HEK293 (cell line): ENCODE results near the gene RSU1.
A peak's percentile ranks its signal among the peaks of the same experiment; 100 is the strongest.

ENCODE experiments used
- CTCF ChIA-PET: fragments of 350-600 bp; formaldehyde crosslinking; extraction: SDS; loops from one replicate; lab custom pipeline; 2021; ENCODE audit warnings: antibody characterized with exemption; lab: Yijun Ruan, JAX
- POLR2A ChIA-PET: fragments of 300-600 bp; formaldehyde crosslinking; extraction: SDS; loops from one replicate; lab custom pipeline; 2020; ENCODE audit warnings: antibody characterized with exemption, inconsistent platforms; lab: Yijun Ruan, JAX
- H3K27ac ChIP-seq: fragments of 200-500 bp; sonication (Bioruptor generic); 2 replicates; pipeline ENCODE4 v1.5.1; 2014; ENCODE audit warnings: low read depth, low read length, control low read depth, inconsistent platforms; ENCODE audit errors: extremely low read depth
- H3K36me3 ChIP-seq, 2 experiments: fragments of 200-500 bp in 1 of 2; sonication (Bioruptor generic) in 1 of 2; 1 replicate in 1 of 2; 2 replicates in 1 of 2; pipeline ENCODE4 v1.5.1; 2014 to 2017; ENCODE audit warnings: inconsistent platforms in 2 of 2, low read length in 2 of 2; ENCODE audit not compliant: control insufficient read depth in 2 of 2, insufficient read depth in 1 of 2
- H3K4me1 ChIP-seq: fragments of 200-500 bp; sonication (Bioruptor generic); 2 replicates; pipeline ENCODE4 v1.5.1; 2014; ENCODE audit warnings: mild to moderate bottlenecking, low read length, inconsistent platforms; ENCODE audit not compliant: control insufficient read depth, insufficient read depth
- H3K4me3 ChIP-seq: 2 replicates; pipeline ENCODE4 v1.5.1; 2011; ENCODE audit warnings: low read depth, mild to moderate bottlenecking, control low read depth, low read length, moderate library complexity
- H3K9me3 ChIP-seq: fragments of 200-500 bp; sonication (Bioruptor generic); 2 replicates; pipeline ENCODE4 v1.5.1; 2014; ENCODE audit warnings: low read depth, low read length, inconsistent platforms; ENCODE audit not compliant: control insufficient read depth, insufficient read depth
- BCL11A ChIP-seq: fragments of 450-650 bp; formaldehyde crosslinking; IDR thresholded peaks from 2 replicates; pipeline ENCODE4 v1.5.1; 2016; ENCODE audit warnings: low read depth, missing biosample characterization, missing genetic modification characterization
- EGR2 ChIP-seq: fragments of 450-650 bp; formaldehyde crosslinking; IDR thresholded peaks from 2 replicates; pipeline ENCODE4 v1.5.1; 2016; ENCODE audit warnings: low read depth, missing biosample characterization, missing genetic modification characterization
- GFI1B ChIP-seq: fragments of 450-650 bp; formaldehyde crosslinking; IDR thresholded peaks from 2 replicates; pipeline ENCODE4 v1.5.1; 2016; ENCODE audit warnings: missing biosample characterization, missing genetic modification characterization
- HOXD13 ChIP-seq: sonication (generic); formaldehyde crosslinking; IDR thresholded peaks from 2 replicates; pipeline ENCODE4 v1.8.0; 2022; ENCODE audit warnings: missing genetic modification reagents, borderline replicate concordance
- KLF8 ChIP-seq: fragments of 450-650 bp; formaldehyde crosslinking; IDR thresholded peaks from 2 replicates; pipeline ENCODE4 v1.5.1; 2016; ENCODE audit warnings: missing biosample characterization, missing genetic modification characterization
- SP2 ChIP-seq: fragments of 450-650 bp; formaldehyde crosslinking; IDR thresholded peaks from 2 replicates; pipeline ENCODE4 v1.5.1; 2016; ENCODE audit warnings: missing biosample characterization, missing genetic modification characterization
- ZBTB11 ChIP-seq: fragments of 450-650 bp; formaldehyde crosslinking; conservative IDR thresholded peaks from 2 replicates; pipeline ENCODE4 v1.5.1; 2016; ENCODE audit warnings: low read depth, missing biosample characterization, missing genetic modification characterization
- ZFHX2 ChIP-seq: fragments of 450-650 bp; formaldehyde crosslinking; conservative IDR thresholded peaks from 2 replicates; pipeline ENCODE4 v1.5.1; 2016; ENCODE audit warnings: missing biosample characterization, missing genetic modification characterization
- ZNF121 ChIP-seq: fragments of 450-650 bp; formaldehyde crosslinking; IDR thresholded peaks from 2 replicates; pipeline ENCODE4 v1.5.1; 2016; ENCODE audit warnings: missing biosample characterization, missing genetic modification characterization
- ZNF138 ChIP-seq: fragments of 450-650 bp; formaldehyde crosslinking; IDR thresholded peaks from 2 replicates; pipeline ENCODE4 v1.5.1; 2016; ENCODE audit warnings: missing biosample characterization, missing genetic modification characterization, borderline replicate concordance
- ZNF175 ChIP-seq: fragments of 450-650 bp; formaldehyde crosslinking; IDR thresholded peaks from 2 replicates; pipeline ENCODE4 v1.5.1; 2016; ENCODE audit warnings: missing biosample characterization, missing genetic modification characterization
- ZNF302 ChIP-seq: fragments of 450-650 bp; formaldehyde crosslinking; IDR thresholded peaks from 2 replicates; pipeline ENCODE4 v1.5.1; 2016; ENCODE audit warnings: missing biosample characterization, missing genetic modification characterization, low read depth
- ZNF311 ChIP-seq: fragments of 450-650 bp; formaldehyde crosslinking; IDR thresholded peaks from 2 replicates; pipeline ENCODE4 v1.5.1; 2017; ENCODE audit warnings: missing biosample characterization, missing genetic modification characterization, borderline replicate concordance
- ZNF354C ChIP-seq: fragments of 450-650 bp; formaldehyde crosslinking; IDR thresholded peaks from 2 replicates; pipeline ENCODE4 v1.5.1; 2016; ENCODE audit warnings: missing biosample characterization, missing genetic modification characterization, low read depth, borderline replicate concordance
- ZNF433 ChIP-seq: fragments of 450-650 bp; formaldehyde crosslinking; IDR thresholded peaks from 2 replicates; pipeline ENCODE4 v1.5.1; 2016; ENCODE audit warnings: missing biosample characterization, missing genetic modification characterization, low read depth
- ZNF473 ChIP-seq: fragments of 450-650 bp; formaldehyde crosslinking; IDR thresholded peaks from 2 replicates; pipeline ENCODE4 v1.5.1; 2017; ENCODE audit warnings: missing biosample characterization, missing genetic modification characterization
- ZNF510 ChIP-seq: fragments of 450-650 bp; formaldehyde crosslinking; IDR thresholded peaks from 2 replicates; pipeline ENCODE4 v1.5.1; 2018; ENCODE audit warnings: mild to moderate bottlenecking, missing genetic modification characterization, missing biosample characterization; ENCODE audit not compliant: insufficient replicate concordance
- ZNF555 ChIP-seq: fragments of 450-650 bp; formaldehyde crosslinking; conservative IDR thresholded peaks from 2 replicates; pipeline ENCODE4 v1.5.1; 2017; ENCODE audit warnings: missing biosample characterization, mild to moderate bottlenecking, missing genetic modification characterization, inconsistent platforms
- ZNF654 ChIP-seq: fragments of 450-650 bp; formaldehyde crosslinking; IDR thresholded peaks from 2 replicates; pipeline ENCODE4 v1.5.1; 2016; ENCODE audit warnings: low read depth, missing biosample characterization, missing genetic modification characterization
- ZNF692 ChIP-seq: fragments of 450-650 bp; formaldehyde crosslinking; IDR thresholded peaks from 2 replicates; pipeline ENCODE4 v1.5.1; 2016; ENCODE audit warnings: missing biosample characterization, missing genetic modification characterization
- ZNF776 ChIP-seq: fragments of 450-650 bp; formaldehyde crosslinking; IDR thresholded peaks from 2 replicates; pipeline ENCODE4 v1.5.0; 2017; ENCODE audit warnings: missing biosample characterization, missing genetic modification characterization, borderline replicate concordance
- ZNF830 ChIP-seq: fragments of 450-650 bp; IDR thresholded peaks from 2 replicates; pipeline ENCODE4 v1.5.0; 2018; ENCODE audit warnings: missing biosample characterization, missing genetic modification characterization, low read depth, mild to moderate bottlenecking, moderate library complexity
- ZSCAN18 ChIP-seq: fragments of 450-650 bp; formaldehyde crosslinking; IDR thresholded peaks from 2 replicates; pipeline ENCODE4 v1.5.1; 2016; ENCODE audit warnings: missing biosample characterization, missing genetic modification characterization

The RSU1 gene

GRCh38 chr10:16847644-16848043 lies 30.4 kb upstream of the RSU1 start (continued):
- TF ChIP-seq ZNF692 (tag by site-specific recombination) (no peak), ZNF175 (tag by site-specific recombination) (no peak), SP2 (tag by site-specific recombination) (no peak)
- TF ChIP-seq, all 188 proteins: peak for 0

- CTCF ChIA-PET = interaction anchor here (0.8 to 1.4 kb wide), 6 partner anchors 17 to 413 kb away, joined by 3 to 4 read pairs (median 3); no protein-coding TSS in a partner anchor
- Histone ChIP-seq H3K27ac (no peak overlapping the region), H3K9me3 (no peaks in the 10 kb centered on the region), H3K4me1 (no peaks in the 10 kb centered on the region), H3K4me3 (no peak overlapping the region), H3K36me3 (no peaks in the 10 kb centered on the region)
- POLR2A ChIA-PET = no interaction called here
- TF ChIP-seq GFI1B = no peak
- TF ChIP-seq ZNF138 = no peak
- TF ChIP-seq ZNF433 (tag by site-specific recombination) = no peak
- TF ChIP-seq KLF8 (tag by site-specific recombination) = no peak
- no peak for TF ChIP-seq ZNF830
- no peak for TF ChIP-seq ZNF555 (tag by site-specific recombination)
- no peak for TF ChIP-seq ZNF776
- TF ChIP-seq ZSCAN18 (tag by site-specific recombination) = no peak
- TF ChIP-seq BCL11A (tag by site-specific recombination) = no peak
- TF ChIP-seq ZNF354C (tag by site-specific recombination) = no peak
- TF ChIP-seq HOXD13 (CRISPR knock-in tag) = no peak
- no peak for TF ChIP-seq ZNF311
- no peak for TF ChIP-seq ZNF302 (tag by site-specific recombination)
- no peak for TF ChIP-seq ZNF510 (tag by site-specific recombination)
- no peak for TF ChIP-seq ZNF473 (tag by site-specific recombination)
These were observed 28.0 kb upstream of the RSU1 start for GRCh38 chr10:16845248-16845647.

- Histone ChIP-seq H3K27ac (no peak overlapping the region), H3K36me3 (no peaks in the 10 kb centered on the region), H3K9me3 (no peaks in the 10 kb centered on the region), H3K4me1 (no peaks in the 10 kb centered on the region), H3K4me3 (no peak overlapping the region)
- TF ChIP-seq EGR2 (no peak), ZBTB11 (tag by site-specific recombination) (no peak), ZNF121 (0 out of 2 replicates have a peak, but pooled peaks have one; percentile 32), ZNF654 (tag by site-specific recombination) (peak; percentile 58), ZFHX2 (tag by site-specific recombination) (no peak)
- POLR2A ChIA-PET = no interaction called here
- CTCF ChIA-PET = interaction anchor here (0.6 to 2.1 kb wide), 19 partner anchors 10 to 689 kb away, joined by 3 to 18 read pairs (median 4); no protein-coding TSS in a partner anchor
These were observed 26.1 kb upstream of the RSU1 start for GRCh38 chr10:16843252-16843870.
